ENCODE measurements around the gene INSYN2A.

INSYN2A gene

DNA sequence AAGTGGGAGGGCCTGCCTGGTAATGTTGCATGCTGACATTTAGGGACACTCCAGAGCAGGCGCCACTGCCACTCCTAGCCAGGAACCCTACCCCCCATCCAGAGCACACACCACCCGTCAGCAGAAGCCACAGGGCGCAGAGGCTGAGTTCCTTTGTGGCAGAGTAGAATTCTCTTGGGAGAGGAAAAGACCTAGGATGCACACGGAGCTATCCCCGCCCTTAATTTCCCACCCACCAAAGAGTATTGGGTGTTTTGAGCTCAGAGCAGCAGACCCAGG, 702 bp upstream of the INSYN2A start:
- no peak for DNase-seq (ENCODE audit: low read depth)
- TF ChIP-seq, protein P1, sequence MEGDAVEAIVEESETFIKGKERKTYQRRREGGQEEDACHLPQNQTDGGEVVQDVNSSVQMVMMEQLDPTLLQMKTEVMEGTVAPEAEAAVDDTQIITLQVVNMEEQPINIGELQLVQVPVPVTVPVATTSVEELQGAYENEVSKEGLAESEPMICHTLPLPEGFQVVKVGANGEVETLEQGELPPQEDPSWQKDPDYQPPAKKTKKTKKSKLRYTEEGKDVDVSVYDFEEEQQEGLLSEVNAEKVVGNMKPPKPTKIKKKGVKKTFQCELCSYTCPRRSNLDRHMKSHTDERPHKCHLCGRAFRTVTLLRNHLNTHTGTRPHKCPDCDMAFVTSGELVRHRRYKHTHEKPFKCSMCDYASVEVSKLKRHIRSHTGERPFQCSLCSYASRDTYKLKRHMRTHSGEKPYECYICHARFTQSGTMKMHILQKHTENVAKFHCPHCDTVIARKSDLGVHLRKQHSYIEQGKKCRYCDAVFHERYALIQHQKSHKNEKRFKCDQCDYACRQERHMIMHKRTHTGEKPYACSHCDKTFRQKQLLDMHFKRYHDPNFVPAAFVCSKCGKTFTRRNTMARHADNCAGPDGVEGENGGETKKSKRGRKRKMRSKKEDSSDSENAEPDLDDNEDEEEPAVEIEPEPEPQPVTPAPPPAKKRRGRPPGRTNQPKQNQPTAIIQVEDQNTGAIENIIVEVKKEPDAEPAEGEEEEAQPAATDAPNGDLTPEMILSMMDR (IDR thresholded peaks at IDR 0.05; ENCODE audit: low read depth, low read length, missing control alignments): no peak
- H3K4me3 ChIP-seq (ENCODE audit: low read depth, low read length): no peak overlapping the region

DNA sequence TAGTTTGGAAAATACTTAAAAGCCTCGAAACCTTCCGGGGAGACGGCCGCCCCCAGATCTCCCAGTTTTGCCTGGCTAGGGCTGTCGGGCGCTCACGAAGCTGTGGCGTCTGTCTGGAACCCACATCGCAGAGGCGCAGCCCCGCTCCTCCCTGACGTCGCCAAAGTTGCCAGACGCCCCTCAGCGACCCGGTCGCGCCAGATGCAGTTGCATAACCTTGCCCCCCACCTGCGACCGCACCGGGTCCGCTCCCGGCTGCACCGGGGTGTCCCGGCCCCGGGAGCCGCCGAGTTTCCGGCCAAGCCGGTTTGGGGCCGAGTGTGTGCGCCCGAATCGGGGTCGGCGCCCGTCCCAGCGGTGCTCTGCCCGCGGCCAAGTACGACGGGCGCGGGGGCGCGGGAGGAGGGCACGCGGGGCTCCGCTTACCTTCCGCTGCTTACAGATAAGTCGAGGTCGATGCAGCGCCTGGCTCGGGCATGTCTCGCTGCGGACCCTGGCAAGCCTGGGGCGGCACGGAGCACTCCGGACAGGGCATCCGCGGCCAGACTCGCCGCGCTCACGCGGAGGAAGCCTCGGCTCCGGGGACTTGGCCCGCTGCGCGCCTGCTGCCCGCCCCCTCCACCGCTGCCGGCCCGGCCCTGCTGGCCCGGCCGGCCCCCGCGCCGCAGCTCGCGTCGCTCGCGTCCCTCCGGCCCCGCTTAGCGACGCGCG, 665 bp downstream of the INSYN2A start:
- TF ChIP-seq, protein P1 (IDR thresholded peaks at IDR 0.05; ENCODE audit: low read depth, low read length, missing control alignments): no peak
- no peak for DNase-seq (ENCODE audit: low read depth)
- no peak overlapping the region for H3K4me3 ChIP-seq (ENCODE audit: low read depth, low read length)

DNA sequence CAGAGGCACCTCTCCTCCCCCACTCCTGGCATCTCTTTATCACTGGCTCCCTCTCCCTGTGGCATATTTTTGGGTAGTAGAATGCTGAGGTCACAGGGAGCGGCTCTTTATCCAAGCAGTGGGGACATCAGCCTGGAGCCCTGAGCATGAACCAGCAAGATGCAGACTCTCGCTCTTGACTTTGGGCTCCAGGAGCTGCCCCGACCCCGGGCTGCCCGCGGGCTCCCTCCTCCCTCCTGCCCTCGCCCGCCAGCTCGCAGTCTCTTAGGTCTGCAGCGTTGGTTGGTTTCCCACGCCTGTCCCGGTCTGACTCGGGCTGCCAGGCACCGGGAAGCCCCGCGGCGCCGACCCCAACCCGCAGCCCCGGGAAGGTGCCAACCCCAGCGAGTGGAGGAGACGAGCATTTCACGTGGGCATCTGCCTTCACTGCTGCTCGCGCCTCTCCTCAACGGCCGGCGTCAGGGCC, 1.3 kb downstream of the INSYN2A start:
- no peak for DNase-seq (ENCODE audit: low read depth)
- no peak overlapping the region for H3K4me3 ChIP-seq (ENCODE audit: low read depth, low read length)
- TF ChIP-seq, protein P1 (IDR thresholded peaks at IDR 0.05; ENCODE audit: low read depth, low read length, missing control alignments): no peak

DNA sequence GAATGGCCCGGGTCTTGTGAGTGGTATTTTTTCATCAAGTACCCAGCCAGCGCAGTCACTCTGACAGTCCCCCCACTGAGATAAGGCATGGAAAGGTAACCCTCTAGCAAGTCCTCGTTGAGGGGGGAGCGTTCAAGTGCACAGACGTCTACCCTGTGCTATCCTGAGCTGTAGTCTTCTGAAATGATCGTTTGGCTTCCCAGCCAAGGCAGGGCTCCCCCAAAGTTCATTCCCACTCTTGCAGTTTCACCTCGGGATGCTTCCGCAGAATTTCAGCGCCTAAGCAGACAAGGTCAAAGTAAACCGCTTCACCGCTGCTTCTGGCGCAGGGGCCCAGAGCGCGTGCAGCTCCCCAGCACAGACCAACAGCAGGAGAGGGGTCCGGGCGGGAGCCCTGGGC, 1.8 kb downstream of the INSYN2A start:
- DNase-seq (ENCODE audit: low read depth): no peak
- TF ChIP-seq, protein P1 (IDR thresholded peaks at IDR 0.05; ENCODE audit: low read depth, low read length, missing control alignments): no peak
- H3K4me3 ChIP-seq (ENCODE audit: low read depth, low read length): no peak overlapping the region

DNA sequence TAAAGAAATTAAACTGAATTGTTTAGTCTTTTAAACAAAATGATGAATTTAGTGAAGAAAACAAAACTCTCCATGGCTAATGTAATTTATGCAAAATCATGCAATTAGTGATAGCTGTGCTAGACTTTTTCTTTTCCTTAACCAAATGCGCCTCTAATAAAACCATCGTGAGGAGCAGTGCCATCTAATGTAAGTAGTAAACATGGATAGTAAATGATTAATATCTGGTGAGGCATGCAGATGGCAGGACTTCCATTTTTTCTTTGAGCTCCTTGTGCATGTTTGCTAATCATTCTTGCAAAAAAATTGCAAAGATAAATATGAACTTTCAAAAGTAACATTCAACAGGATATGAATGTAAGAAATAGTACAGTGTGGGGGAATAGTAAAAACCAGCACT, 2.3 kb downstream of the INSYN2A start:
- DNase-seq (ENCODE audit: low read depth): no peak
- TF ChIP-seq, protein P1 (IDR thresholded peaks at IDR 0.05; ENCODE audit: low read depth, low read length, missing control alignments): no peak
- no peak overlapping the region for H3K4me3 ChIP-seq (ENCODE audit: low read depth, low read length)

DNA sequence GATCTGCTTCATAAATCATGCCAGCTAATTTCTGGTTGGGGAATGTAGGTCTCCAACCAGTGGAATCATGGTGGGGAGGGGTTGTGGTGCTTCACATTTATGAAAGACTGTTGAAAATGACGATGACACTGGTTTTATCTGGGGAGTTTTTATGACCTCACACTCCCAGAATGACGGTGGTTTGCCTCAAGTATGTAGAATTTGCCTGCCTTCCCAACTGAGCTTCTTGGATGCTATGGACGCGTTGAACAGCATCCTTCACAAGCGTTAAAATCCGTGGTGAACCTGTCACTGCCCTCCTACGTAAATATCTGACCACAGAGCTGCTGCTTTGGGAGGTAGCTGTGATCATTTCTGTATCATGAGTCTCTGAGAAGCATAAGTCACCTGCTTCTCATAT, 3.3 kb downstream of the INSYN2A start:
- TF ChIP-seq, protein P1 (IDR thresholded peaks at IDR 0.05; ENCODE audit: low read depth, low read length, missing control alignments): no peak
- no peak overlapping the region for H3K4me3 ChIP-seq (ENCODE audit: low read depth, low read length)
- DNase-seq (ENCODE audit: low read depth): no peak

DNA sequence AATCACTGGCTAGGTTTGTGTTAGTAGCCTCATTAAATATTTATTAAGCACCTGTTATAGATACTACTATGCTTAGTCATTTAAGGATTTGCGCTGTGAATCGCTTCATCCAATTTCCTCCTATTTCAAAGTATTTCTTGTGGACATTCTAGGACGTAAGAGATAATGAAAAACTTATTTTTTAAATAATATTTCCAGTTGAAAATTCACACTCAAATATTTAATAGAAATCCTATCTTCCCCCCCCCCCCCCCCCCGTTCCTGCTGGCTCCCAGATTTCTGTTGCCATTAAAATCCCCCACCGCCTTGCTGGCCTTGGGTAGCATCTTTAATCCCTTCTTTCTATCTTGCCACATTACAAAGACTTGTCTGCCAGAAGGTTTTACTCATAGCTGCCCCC, 6.0 kb downstream of the INSYN2A start:
- no peak overlapping the region for H3K4me3 ChIP-seq (ENCODE audit: low read depth, low read length)
- DNase-seq (ENCODE audit: low read depth): no peak
- TF ChIP-seq, protein P1 (IDR thresholded peaks at IDR 0.05; ENCODE audit: low read depth, low read length, missing control alignments): no peak
